Endothelial cell of umbilical vein (primary cell): ENCODE data around the gene BIN2. TPM values are rescaled to one million over a fixed set of nuclear protein-coding genes. Genes with fewer than 3 reads are reported as not detected.

Experiments
- BruUV-seq: library from RNA; stranded (reverse); fragments of 400-500 nt; replicated peaks from 2 replicates; lab custom pipeline; 2021; lab: Mats Ljungman, UMichigan
- CTCF ChIA-PET: fragments of 300-600, 350-600 bp; sonication (Branson Sonifier 250); formaldehyde crosslinking; loops from one replicate; lab custom pipeline; 2021; ENCODE audit warnings: antibody characterized with exemption, inconsistent platforms; lab: Charles Lee
- POLR2A ChIA-PET: fragments of 300-600, 350-600 bp; sonication (Branson Sonifier 250); formaldehyde crosslinking; loops from one replicate; lab custom pipeline; 2021; ENCODE audit warnings: antibody characterized with exemption, inconsistent platforms; lab: Charles Lee
- DNase-seq: peaks from one replicate; pipeline ENCODE4 v3.0.0-alpha.2; 2011; ENCODE audit warnings: low read depth, low spot score
- FAIRE-seq: peaks from 2 replicates; lab custom pipeline; 2011; peaks lifted over from hg19 to GRCh38; lab: Jason Lieb, UNC
- H2AFZ ChIP-seq: 2 replicates; pipeline ENCODE4 v1.6.0; 2012; ENCODE audit warnings: low read depth, low read length, control low read depth, inconsistent platforms
- H3K27ac ChIP-seq: 2 replicates; pipeline ENCODE4 v1.5.1; 2011; ENCODE audit warnings: low read depth, mild to moderate bottlenecking, control low read depth, low read length, moderate library complexity; ENCODE audit not compliant: insufficient read depth
- H3K27me3 ChIP-seq, 2 experiments: 2 replicates each; pipeline versions ENCODE4 v1.6.0 to v1.6.1; 2011; ENCODE audit warnings: low read length in 2 of 2, mixed read lengths in 1 of 2; ENCODE audit not compliant: control insufficient read depth in 2 of 2, insufficient read depth in 2 of 2
- H3K36me3 ChIP-seq, 2 experiments: 2 replicates in 1 of 2; 3 replicates in 1 of 2; pipeline ENCODE4 v1.5.1; 2011; ENCODE audit warnings: low read length in 2 of 2, mild to moderate bottlenecking in 1 of 2, moderate library complexity in 1 of 2; ENCODE audit not compliant: control insufficient read depth in 2 of 2, insufficient read depth in 2 of 2; ENCODE audit errors: extremely low read depth in 1 of 2
- H3K4me1 ChIP-seq: 3 replicates; pipeline ENCODE4 v1.5.1; 2011; ENCODE audit warnings: mild to moderate bottlenecking, low read length; ENCODE audit not compliant: control insufficient read depth, insufficient read depth; ENCODE audit errors: extremely low read depth
- H3K4me2 ChIP-seq: 2 replicates; pipeline ENCODE4 v1.6.1; 2011; ENCODE audit warnings: low read length, control low read depth, mixed read lengths; ENCODE audit not compliant: insufficient read depth
- H3K4me3 ChIP-seq, 3 experiments: fragments of 200-600 bp in 1 of 3; sonication (generic), shearing (Covaris generic) in 1 of 3; replicated peaks in 1 of 3; 2 replicates each; pipeline ENCODE4 v1.5.1; 2011 to 2016; ENCODE audit warnings: control low read depth in 3 of 3, low read length in 3 of 3, mild to moderate bottlenecking in 2 of 3, inconsistent platforms in 1 of 3, low read depth in 1 of 3, moderate library complexity in 1 of 3; ENCODE audit not compliant: insufficient read depth in 1 of 3
- H3K79me2 ChIP-seq: 2 replicates; pipeline ENCODE4 v1.6.0; 2012; ENCODE audit warnings: low read length, inconsistent platforms; ENCODE audit not compliant: control insufficient read depth, insufficient read depth
- H3K9ac ChIP-seq: replicated peaks from 2 replicates; pipeline ENCODE3; 2011; ENCODE audit warnings: low read length, control low read depth; ENCODE audit not compliant: insufficient read depth; ENCODE audit errors: extremely low read depth
- H3K9me1 ChIP-seq: replicated peaks from 3 replicates; pipeline ENCODE4 v1.6.0; 2011; ENCODE audit warnings: mild to moderate bottlenecking, low read length; ENCODE audit not compliant: control insufficient read depth, insufficient read depth; ENCODE audit errors: extremely low read depth
- H3K9me3 ChIP-seq: replicated peaks from 2 replicates; pipeline ENCODE4 v1.5.1; 2012; ENCODE audit warnings: low read length, inconsistent platforms; ENCODE audit not compliant: control insufficient read depth, insufficient read depth
- H4K20me1 ChIP-seq: replicated peaks from 2 replicates; pipeline ENCODE3; 2011; ENCODE audit warnings: mild to moderate bottlenecking, low read length; ENCODE audit not compliant: control insufficient read depth, insufficient read depth; ENCODE audit errors: extremely low read depth
- CTCF ChIP-seq, 2 donors: IDR thresholded peaks; 1 replicate in 1 of 2; 2 replicates in 1 of 2; pipeline ENCODE4 v1.5.1; 2011; ENCODE audit warnings: low read length in 2 of 2, mild to moderate bottlenecking in 2 of 2, moderate library complexity in 2 of 2, control low read depth in 1 of 2, inconsistent platforms in 1 of 2, low read depth in 1 of 2; ENCODE audit not compliant: insufficient read depth in 1 of 2; ENCODE audit errors: extremely low read depth in 1 of 2
- EZH2 ChIP-seq: IDR thresholded peaks from 2 replicates; pipeline ENCODE4 v1.6.1; 2012; ENCODE audit warnings: borderline replicate concordance, low read depth, mild to moderate bottlenecking, moderate library complexity, low read length, inconsistent platforms; ENCODE audit not compliant: severe bottlenecking
- FOS ChIP-seq: IDR thresholded peaks from 2 replicates; pipeline ENCODE4 v1.6.1; 2011; ENCODE audit warnings: mild to moderate bottlenecking, low read length, moderate library complexity, borderline replicate concordance; ENCODE audit not compliant: insufficient read depth
- GATA2 ChIP-seq: IDR thresholded peaks from 2 replicates; pipeline ENCODE4 v1.7.0; 2011; ENCODE audit warnings: low read depth, mild to moderate bottlenecking, moderate library complexity, mixed read lengths, low read length; ENCODE audit not compliant: insufficient read length, insufficient read depth
- JUN ChIP-seq: IDR thresholded peaks from 2 replicates; pipeline ENCODE4 v1.6.1; 2011; ENCODE audit warnings: borderline replicate concordance, low read depth; ENCODE audit not compliant: insufficient read length, insufficient read depth
- MYC ChIP-seq: IDR thresholded peaks from one replicate; pipeline ENCODE4 v1.6.1; 2011; ENCODE audit warnings: mild to moderate bottlenecking, low read depth, low read length
- POLR2A ChIP-seq: IDR thresholded peaks from 2 replicates; pipeline ENCODE4 v1.6.1; 2012; ENCODE audit warnings: low read depth, mild to moderate bottlenecking, control low read depth, low read length
- POLR2AphosphoS5 ChIP-seq: IDR thresholded peaks from 2 replicates; pipeline ENCODE4 v1.6.1; 2012; ENCODE audit warnings: low read depth, mild to moderate bottlenecking, control low read depth, low read length, moderate library complexity; ENCODE audit not compliant: insufficient read depth
- dilution Hi-C: fragments of 300-500 bp; cut with MboI; formaldehyde crosslinking; loops from one replicate; pipeline ENCODE4 v1.15.0; 2019; ENCODE audit warnings: low sequenced_read_pairs; ENCODE audit not compliant: extremely low pct_ligation_motif_present
- intact Hi-C: fragments of 100-400 bp; cut with micrococcal nuclease; formaldehyde crosslinking; loops from one replicate; pipeline ENCODE4 v1.10.0; 2022
- polyA plus RNA-seq, 4 experiments: library from polyadenylated mRNA; depleted of rRNA in 3 of 4; stranded (reverse) in 3 of 4; unstranded in 1 of 4; fragments of >200 nt; gene quantifications; 2 replicates each; pipeline versions ENCODE4 v1.2.1 to v1.2.3, GENCODE V29; 2011 to 2012; ENCODE audit warnings: missing spikeins in 1 of 4
- total RNA-seq: library from RNA; stranded (reverse); gene quantifications from 2 replicates; pipeline ENCODE4 v1.2.3, GENCODE V29; 2021
- TF ChIP-seq, protein P1 (sequence below): IDR thresholded peaks from 2 replicates; pipeline ENCODE4 v1.6.1; 2011; ENCODE audit not compliant: insufficient read depth, insufficient read length

BIN2 gene
- total and polyA plus RNA-seq, 2 donors (not counting 3 experiments of a cell fraction or from before 2014, with no cell fraction given): not detected

- no peak for TF ChIP-seq POLR2AphosphoS5
- TF ChIP-seq EZH2: no peak
- TF ChIP-seq, protein P1, sequence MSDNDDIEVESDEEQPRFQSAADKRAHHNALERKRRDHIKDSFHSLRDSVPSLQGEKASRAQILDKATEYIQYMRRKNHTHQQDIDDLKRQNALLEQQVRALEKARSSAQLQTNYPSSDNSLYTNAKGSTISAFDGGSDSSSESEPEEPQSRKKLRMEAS: no peak
- no peak for TF ChIP-seq JUN
- TF ChIP-seq GATA2: no peak
- TF ChIP-seq MYC: no peak
- TF ChIP-seq POLR2A: no peak
- no peak for TF ChIP-seq CTCF (IDR thresholded peaks at IDR 0.05; ENCODE audit: extremely low read depth in 1 of 2, insufficient read depth in 1 of 2, low read depth in 1 of 2, low read length in 2 of 2)
- no peak for TF ChIP-seq FOS
- intact Hi-C loops (no loop called here), dilution Hi-C loops (no loop called here)
- ChIA-PET CTCF (interaction anchor here (3.7 kb wide), 1 partner anchor 9 kb away, joined by 14 read pairs; no protein-coding TSS in a partner anchor), POLR2A (interaction anchor here (1.3 kb wide), 1 partner anchor 11 kb away, joined by 3 read pairs; no protein-coding TSS in a partner anchor)
- no peaks in the 10 kb centered on the region for H3K9me3 ChIP-seq
- no peak overlapping the region for H3K4me3 ChIP-seq
- DNase-seq (no peak), FAIRE-seq (no peak)
- BruUV-seq: no TSS peak
- H2AFZ ChIP-seq: no peak overlapping the region
- H3K4me2 ChIP-seq: no peak overlapping the region
- no peaks in the 10 kb centered on the region for H3K27me3 ChIP-seq
- H3K4me1 ChIP-seq: no peaks in the 10 kb centered on the region
- H3K9me1 ChIP-seq: no peaks in the 10 kb centered on the region
- no peaks in the 10 kb centered on the region for H3K79me2 ChIP-seq
- H3K27ac ChIP-seq: no peak overlapping the region
- no peak overlapping the region for H3K9ac ChIP-seq
- H3K36me3 ChIP-seq: peaks cover 0 to 3% of the 10 kb centered on the region in 2 experiments
- no peaks in the 10 kb centered on the region for H4K20me1 ChIP-seq
These were observed 36.3 kb upstream of the BIN2 start for GRCh38 chr12:51360315-51360714.
